ENCODE measurements around the gene CCDC50.

The CCDC50 gene

GRCh38 chr3:191432162-191432561 lies 103.0 kb downstream of the CCDC50 start:
- H3K36me3 ChIP-seq (ENCODE audit: control insufficient read depth in 1 of 2, insufficient read depth in 2 of 2, low read length in 2 of 2), result no peaks in the 10 kb centered on the region
- H3K9ac ChIP-seq (ENCODE audit: low read depth in 1 of 2, low read length in 2 of 2), result no peak overlapping the region
- peaks cover 0 to 5% of the 10 kb centered on the region in 2 donors for H3K4me1 ChIP-seq (ENCODE audit: control insufficient read depth in 1 of 2, insufficient read depth in 2 of 2, low read length in 2 of 2)
- H3K27ac ChIP-seq (ENCODE audit: low read depth, low read length), result no peak overlapping the region
- H3K4me3 ChIP-seq (ENCODE audit: low read depth in 1 of 2, low read length in 2 of 2), result no peak overlapping the region
- H3K27me3 ChIP-seq (ENCODE audit: control insufficient read depth in 1 of 2, insufficient read depth in 2 of 2, low read length in 2 of 2), result no peaks in the 10 kb centered on the region
- no peaks in the 10 kb centered on the region for H3K9me3 ChIP-seq (ENCODE audit: control insufficient read depth in 1 of 2, low read length in 2 of 2)

- Histone ChIP-seq H3K27ac (ENCODE audit: low read depth, low read length) (no peak overlapping the region), H3K4me3 (ENCODE audit: low read depth in 1 of 2, low read length in 2 of 2) (no peak overlapping the region), H3K4me1 (ENCODE audit: control insufficient read depth in 1 of 2, insufficient read depth in 2 of 2, low read length in 2 of 2) (peaks cover 0 to 5% of the 10 kb centered on the region in 2 donors), H3K36me3 (ENCODE audit: control insufficient read depth in 1 of 2, insufficient read depth in 2 of 2, low read length in 2 of 2) (no peaks in the 10 kb centered on the region), H3K9ac (ENCODE audit: low read depth in 1 of 2, low read length in 2 of 2) (no peak overlapping the region), H3K9me3 (ENCODE audit: control insufficient read depth in 1 of 2, low read length in 2 of 2) (no peaks in the 10 kb centered on the region), H3K27me3 (ENCODE audit: control insufficient read depth in 1 of 2, insufficient read depth in 2 of 2, low read length in 2 of 2) (no peaks in the 10 kb centered on the region)
Measured at GRCh38 chr3:191434024-191434423, 104.8 kb downstream of the CCDC50 start.

GRCh38 chr3:191435981-191436380 lies 106.8 kb downstream of the CCDC50 start:
- Histone ChIP-seq H3K27ac (ENCODE audit: low read depth, low read length) (no peak overlapping the region), H3K9me3 (ENCODE audit: control insufficient read depth in 1 of 2, low read length in 2 of 2) (peaks cover 0 to 6% of the 10 kb centered on the region in 2 donors), H3K36me3 (ENCODE audit: control insufficient read depth in 1 of 2, insufficient read depth in 2 of 2, low read length in 2 of 2) (no peaks in the 10 kb centered on the region), H3K4me1 (ENCODE audit: control insufficient read depth in 1 of 2, insufficient read depth in 2 of 2, low read length in 2 of 2) (peaks cover 0 to 5% of the 10 kb centered on the region in 2 donors), H3K27me3 (ENCODE audit: control insufficient read depth in 1 of 2, insufficient read depth in 2 of 2, low read length in 2 of 2) (no peaks in the 10 kb centered on the region), H3K4me3 (ENCODE audit: low read depth in 1 of 2, low read length in 2 of 2) (no peak overlapping the region), H3K9ac (ENCODE audit: low read depth in 1 of 2, low read length in 2 of 2) (no peak overlapping the region)

GRCh38 chr3:191438150-191438814 lies 109.1 kb downstream of the CCDC50 start:
- Histone ChIP-seq H3K9ac (ENCODE audit: low read depth in 1 of 2, low read length in 2 of 2) (no peak overlapping the region), H3K36me3 (ENCODE audit: control insufficient read depth in 1 of 2, insufficient read depth in 2 of 2, low read length in 2 of 2) (no peaks in the 10 kb centered on the region), H3K27me3 (ENCODE audit: control insufficient read depth in 1 of 2, insufficient read depth in 2 of 2, low read length in 2 of 2) (no peaks in the 10 kb centered on the region), H3K9me3 (ENCODE audit: control insufficient read depth in 1 of 2, low read length in 2 of 2) (peaks cover 0 to 6% of the 10 kb centered on the region in 2 donors), H3K27ac (ENCODE audit: low read depth, low read length) (no peak overlapping the region), H3K4me1 (ENCODE audit: control insufficient read depth in 1 of 2, insufficient read depth in 2 of 2, low read length in 2 of 2) (no peaks in the 10 kb centered on the region), H3K4me3 (ENCODE audit: low read depth in 1 of 2, low read length in 2 of 2) (no peak overlapping the region)

GRCh38 chr3:191440532-191440931 lies 111.3 kb downstream of the CCDC50 start:
- Histone ChIP-seq H3K27me3 (ENCODE audit: control insufficient read depth in 1 of 2, insufficient read depth in 2 of 2, low read length in 2 of 2) (no peaks in the 10 kb centered on the region), H3K4me3 (ENCODE audit: low read depth in 1 of 2, low read length in 2 of 2) (no peak overlapping the region), H3K9me3 (ENCODE audit: control insufficient read depth in 1 of 2, low read length in 2 of 2) (peaks cover 0 to 6% of the 10 kb centered on the region in 2 donors), H3K9ac (ENCODE audit: low read depth in 1 of 2, low read length in 2 of 2) (no peak overlapping the region), H3K27ac (ENCODE audit: low read depth, low read length) (no peak overlapping the region), H3K36me3 (ENCODE audit: control insufficient read depth in 1 of 2, insufficient read depth in 2 of 2, low read length in 2 of 2) (no peaks in the 10 kb centered on the region), H3K4me1 (ENCODE audit: control insufficient read depth in 1 of 2, insufficient read depth in 2 of 2, low read length in 2 of 2) (no peaks in the 10 kb centered on the region)

- H3K27ac ChIP-seq (ENCODE audit: low read depth, low read length), result no peak overlapping the region
- no peak overlapping the region for H3K9ac ChIP-seq (ENCODE audit: low read depth in 1 of 2, low read length in 2 of 2)
- peaks cover 0 to 6% of the 10 kb centered on the region in 2 donors for H3K9me3 ChIP-seq (ENCODE audit: control insufficient read depth in 1 of 2, low read length in 2 of 2)
- no peaks in the 10 kb centered on the region for H3K27me3 ChIP-seq (ENCODE audit: control insufficient read depth in 1 of 2, insufficient read depth in 2 of 2, low read length in 2 of 2)
- H3K4me1 ChIP-seq (ENCODE audit: control insufficient read depth in 1 of 2, insufficient read depth in 2 of 2, low read length in 2 of 2), result no peaks in the 10 kb centered on the region
- no peak overlapping the region for H3K4me3 ChIP-seq (ENCODE audit: low read depth in 1 of 2, low read length in 2 of 2)
- H3K36me3 ChIP-seq (ENCODE audit: control insufficient read depth in 1 of 2, insufficient read depth in 2 of 2, low read length in 2 of 2), result no peaks in the 10 kb centered on the region
Measured at GRCh38 chr3:191441687-191442086, 112.5 kb downstream of the CCDC50 start.

- H3K9ac ChIP-seq (ENCODE audit: low read depth in 1 of 2, low read length in 2 of 2), result no peak overlapping the region
- H3K4me1 ChIP-seq (ENCODE audit: control insufficient read depth in 1 of 2, insufficient read depth in 2 of 2, low read length in 2 of 2), result no peaks in the 10 kb centered on the region
- no peak overlapping the region for H3K4me3 ChIP-seq (ENCODE audit: low read depth in 1 of 2, low read length in 2 of 2)
- no peaks in the 10 kb centered on the region for H3K27me3 ChIP-seq (ENCODE audit: control insufficient read depth in 1 of 2, insufficient read depth in 2 of 2, low read length in 2 of 2)
- peaks cover 0 to 6% of the 10 kb centered on the region in 2 donors for H3K9me3 ChIP-seq (ENCODE audit: control insufficient read depth in 1 of 2, low read length in 2 of 2)
- no peak overlapping the region for H3K27ac ChIP-seq (ENCODE audit: low read depth, low read length)
- no peaks in the 10 kb centered on the region for H3K36me3 ChIP-seq (ENCODE audit: control insufficient read depth in 1 of 2, insufficient read depth in 2 of 2, low read length in 2 of 2)
Measured at GRCh38 chr3:191444569-191444968, 115.4 kb downstream of the CCDC50 start.
